C4-2B (cell line): ENCODE measurements around the gene HAPLN2.

Source experiments
- ZFX ChIP-seq: fragments of 450-650 bp; IDR thresholded peaks from 2 replicates; pipeline ENCODE4 v1.6.1; 2017
- TF ChIP-seq, protein P1 (sequence below): fragments of 450-650 bp; conservative IDR thresholded peaks from 2 replicates; pipeline ENCODE4 v1.5.1; 2017; ENCODE audit warnings: mild to moderate bottlenecking

DNA sequence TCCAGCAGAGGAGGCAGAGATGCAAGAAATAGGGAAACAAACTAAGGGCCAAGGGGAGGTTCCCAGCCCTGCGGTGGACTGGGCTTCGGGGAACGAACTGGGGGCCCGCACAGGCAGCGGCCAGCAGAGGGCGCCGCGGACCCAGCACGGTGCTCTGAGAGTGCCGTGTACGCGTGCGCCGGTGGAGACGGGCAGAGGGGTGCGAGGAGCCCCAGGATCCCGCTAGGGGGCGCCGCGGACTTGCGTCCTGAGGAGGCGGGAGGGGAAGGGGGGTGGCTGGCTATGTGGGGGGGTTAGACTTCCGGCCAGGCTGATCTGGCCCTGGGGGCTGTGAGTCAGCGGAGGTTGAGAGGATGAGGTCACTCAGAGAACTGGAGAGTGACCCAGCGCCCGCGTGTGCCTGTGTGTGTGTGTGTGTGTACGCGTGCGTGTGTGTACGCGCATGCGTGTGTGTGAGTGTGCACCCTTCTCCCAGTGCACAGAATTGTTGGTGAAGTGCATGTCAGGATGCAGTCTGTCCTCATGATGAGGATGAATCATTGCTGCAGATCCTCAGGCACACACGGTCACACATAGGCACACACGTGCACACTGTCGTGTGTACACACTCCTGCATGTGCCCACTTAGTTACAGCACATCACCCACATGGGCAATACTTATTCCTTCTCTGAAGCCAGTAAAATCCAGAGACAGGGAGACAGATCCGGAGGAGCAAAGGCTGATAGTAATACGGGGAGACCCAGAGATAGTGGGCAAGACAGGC lies 41.0 kb downstream of the HAPLN2 start:
- TF ChIP-seq, protein P1, sequence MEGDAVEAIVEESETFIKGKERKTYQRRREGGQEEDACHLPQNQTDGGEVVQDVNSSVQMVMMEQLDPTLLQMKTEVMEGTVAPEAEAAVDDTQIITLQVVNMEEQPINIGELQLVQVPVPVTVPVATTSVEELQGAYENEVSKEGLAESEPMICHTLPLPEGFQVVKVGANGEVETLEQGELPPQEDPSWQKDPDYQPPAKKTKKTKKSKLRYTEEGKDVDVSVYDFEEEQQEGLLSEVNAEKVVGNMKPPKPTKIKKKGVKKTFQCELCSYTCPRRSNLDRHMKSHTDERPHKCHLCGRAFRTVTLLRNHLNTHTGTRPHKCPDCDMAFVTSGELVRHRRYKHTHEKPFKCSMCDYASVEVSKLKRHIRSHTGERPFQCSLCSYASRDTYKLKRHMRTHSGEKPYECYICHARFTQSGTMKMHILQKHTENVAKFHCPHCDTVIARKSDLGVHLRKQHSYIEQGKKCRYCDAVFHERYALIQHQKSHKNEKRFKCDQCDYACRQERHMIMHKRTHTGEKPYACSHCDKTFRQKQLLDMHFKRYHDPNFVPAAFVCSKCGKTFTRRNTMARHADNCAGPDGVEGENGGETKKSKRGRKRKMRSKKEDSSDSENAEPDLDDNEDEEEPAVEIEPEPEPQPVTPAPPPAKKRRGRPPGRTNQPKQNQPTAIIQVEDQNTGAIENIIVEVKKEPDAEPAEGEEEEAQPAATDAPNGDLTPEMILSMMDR: peak; percentile 100
- TF ChIP-seq ZFX: no peak
